Measurements from ENCODE around the gene EVPL.
A peak's percentile ranks its signal among the peaks of the same experiment; 100 is the strongest.

EVPL gene

GRCh38 chr17:76017481-76018339 is 9.4 kb downstream of the EVPL start:
- DNase-seq (ENCODE audit: low spot score), result no peak

DNA sequence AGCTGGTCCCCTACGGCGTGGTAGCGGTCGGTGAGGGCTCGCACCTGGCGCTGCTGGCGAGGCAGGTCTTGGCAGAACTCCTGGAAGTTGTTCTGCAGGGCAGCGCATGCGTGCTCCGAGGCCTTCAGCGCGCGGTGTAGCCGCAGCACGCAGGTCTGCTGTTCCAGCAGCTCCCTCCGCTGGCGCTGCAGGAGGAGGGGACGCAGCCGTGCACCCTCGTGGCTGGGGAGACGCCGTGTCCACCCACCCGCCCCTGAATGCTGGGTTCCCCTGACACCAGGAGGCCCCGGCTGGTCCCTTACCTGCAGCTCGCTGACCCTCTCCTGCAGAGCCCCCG is 12.2 kb downstream of the EVPL start:
- peak; percentile 51 for DNase-seq (ENCODE audit: low spot score)

DNA sequence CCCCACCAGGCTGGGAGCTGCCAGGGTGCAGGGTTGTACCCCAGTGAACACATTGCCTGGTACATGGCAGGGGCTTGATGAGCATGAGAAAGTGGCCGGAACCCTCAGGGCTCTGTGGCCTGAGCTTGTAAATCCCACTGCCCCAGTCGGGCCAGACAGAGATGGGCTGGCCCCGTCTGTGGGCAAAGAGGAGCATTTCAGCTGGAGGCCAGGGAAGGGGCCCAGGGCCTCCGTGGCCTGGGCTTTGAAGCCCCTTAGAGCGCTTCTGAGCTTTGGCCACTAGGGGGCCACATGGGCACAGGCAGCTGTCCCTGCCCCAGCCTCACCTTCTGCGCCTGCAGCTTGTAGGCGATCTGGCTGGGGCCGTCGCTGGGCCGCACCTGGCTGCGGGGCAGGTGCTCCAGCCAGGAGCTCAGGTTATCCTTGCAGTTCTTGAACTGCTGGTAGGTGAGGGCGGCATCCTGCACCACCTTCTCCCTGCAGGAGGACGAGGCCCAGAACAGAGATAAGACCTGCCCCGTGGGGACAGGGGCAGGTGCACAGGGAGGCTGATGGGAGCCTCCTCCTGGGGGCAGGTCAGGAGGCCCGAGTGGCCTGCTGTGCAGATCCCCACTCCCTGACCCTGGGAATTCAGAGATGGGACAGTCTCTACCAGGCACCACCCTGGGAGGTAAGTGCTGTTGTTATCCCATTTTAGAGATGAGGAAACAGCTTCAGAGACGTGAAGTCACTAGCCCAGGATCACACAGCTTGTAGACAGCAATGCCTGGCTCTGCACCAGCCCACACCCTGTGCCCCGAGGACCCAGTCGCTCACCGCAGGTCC is 12.8 kb downstream of the EVPL start:
- peak; percentile 91 for DNase-seq (ENCODE audit: low spot score)

DNA sequence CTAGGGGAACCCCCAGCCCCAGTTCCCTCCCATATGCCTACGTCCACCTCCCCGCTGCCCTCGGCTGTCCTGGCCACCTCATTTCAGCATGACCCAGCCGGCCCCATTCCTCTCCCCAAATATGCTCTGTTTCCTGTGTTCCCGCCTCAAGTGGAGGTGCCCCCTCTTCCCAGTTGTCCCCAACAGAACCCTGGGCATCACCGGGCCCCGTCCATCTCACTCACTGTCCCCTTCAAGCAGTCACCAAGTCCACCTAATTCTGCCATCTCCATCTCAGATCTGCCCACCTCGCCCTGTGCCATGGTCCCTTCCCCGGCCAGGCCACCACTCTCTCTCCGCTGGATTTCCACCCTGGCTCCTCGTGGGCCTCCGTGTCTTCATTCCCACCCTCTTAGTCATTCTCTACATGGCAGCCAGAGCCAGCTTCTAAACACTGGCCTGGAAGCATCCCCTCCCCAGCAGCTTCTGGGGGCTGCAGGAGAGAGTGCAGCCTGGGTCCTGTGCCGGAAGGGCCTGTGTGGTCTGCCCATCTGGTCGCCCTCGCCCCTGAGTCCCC is 13.7 kb downstream of the EVPL start:
- DNase-seq (ENCODE audit: low spot score), result no peak

GRCh38 chr17:76011951-76012350 is 15.2 kb downstream of the EVPL start:
- DNase-seq (ENCODE audit: low spot score), result no peak

- no peak for DNase-seq (ENCODE audit: low spot score)
Observed at GRCh38 chr17:76009969-76010661, 17.0 kb downstream of the EVPL start.

DNA sequence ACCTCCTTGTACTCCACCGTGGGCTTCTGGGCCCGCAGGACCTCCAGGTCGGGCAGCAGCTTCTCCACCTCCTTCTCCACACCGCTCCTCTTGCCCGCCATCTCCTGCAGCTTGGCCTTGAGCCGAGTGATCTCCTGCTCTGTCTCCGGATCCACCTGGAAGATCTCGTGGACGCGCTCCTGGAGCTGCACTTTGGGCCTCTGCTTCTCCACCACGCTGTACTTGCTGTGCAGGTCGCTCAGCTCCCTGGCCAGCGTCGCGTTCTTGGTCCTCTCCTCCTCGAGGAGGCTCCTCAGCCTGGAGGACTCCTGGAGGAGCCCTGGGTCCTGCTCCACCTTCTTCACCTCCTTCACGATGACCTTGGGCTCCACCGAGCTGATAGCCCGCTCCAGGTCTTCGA is 17.7 kb downstream of the EVPL start:
- DNase-seq (ENCODE audit: low spot score), result no peak

DNA sequence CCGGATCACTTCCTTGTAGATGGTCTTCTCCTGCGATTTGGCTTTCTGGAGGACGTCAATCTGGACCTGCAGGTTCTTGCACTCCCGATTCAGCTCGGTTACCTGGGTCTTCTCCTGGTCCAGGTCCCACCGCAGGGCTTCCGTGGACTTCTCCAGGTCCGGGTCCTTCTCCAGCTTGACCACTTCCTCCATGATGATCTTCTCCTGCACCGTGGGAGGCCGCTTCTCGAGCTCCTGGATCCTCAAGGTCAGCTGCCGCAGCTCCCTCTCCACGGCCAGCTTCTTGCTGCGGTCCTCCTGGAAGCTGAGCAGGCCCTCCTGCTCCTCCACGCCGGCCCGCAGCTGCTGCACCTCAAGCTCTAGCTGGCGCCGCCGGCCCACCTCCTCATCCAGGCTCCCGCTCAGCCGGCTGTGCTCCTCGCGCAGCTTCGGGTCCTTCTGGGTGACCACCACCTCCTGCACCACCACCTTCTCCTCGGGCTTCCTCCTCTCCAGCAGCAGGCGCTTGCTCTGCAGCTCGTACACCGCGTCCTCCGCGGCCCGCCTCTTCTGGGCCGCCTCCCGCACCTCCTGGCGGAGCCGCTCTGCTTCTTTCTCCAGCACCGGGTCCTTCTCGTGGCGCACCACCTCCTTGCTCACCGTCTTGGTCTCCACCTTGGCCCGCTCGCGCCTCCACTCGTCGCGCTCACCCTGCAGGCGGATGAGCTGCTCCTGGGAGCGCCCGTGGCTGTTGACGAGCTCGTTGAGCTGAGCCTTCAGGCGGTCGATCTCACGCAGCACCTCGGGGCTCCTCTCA is 18.3 kb downstream of the EVPL start:
- no peak for DNase-seq (ENCODE audit: low spot score)

GRCh38 chr17:76008208-76008607 is 18.9 kb downstream of the EVPL start:
- no peak for DNase-seq (ENCODE audit: low spot score)

DNA sequence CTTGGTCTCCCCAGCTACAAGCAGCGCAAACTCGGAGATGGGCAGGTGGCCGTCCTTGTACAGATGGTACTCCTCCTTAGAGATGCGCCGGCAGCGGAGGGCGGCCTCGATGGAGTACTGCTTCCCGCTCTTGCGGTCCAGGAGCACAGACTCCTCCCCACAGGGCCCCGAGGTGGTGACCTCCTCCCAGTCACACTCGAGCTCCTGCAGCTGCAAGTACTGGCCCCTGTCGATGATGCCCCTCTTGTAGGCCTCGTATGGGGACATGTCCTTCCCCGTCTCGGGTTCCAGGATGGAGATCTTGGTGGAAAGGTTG is 19.3 kb downstream of the EVPL start:
- no peak for DNase-seq (ENCODE audit: low spot score)

DNA sequence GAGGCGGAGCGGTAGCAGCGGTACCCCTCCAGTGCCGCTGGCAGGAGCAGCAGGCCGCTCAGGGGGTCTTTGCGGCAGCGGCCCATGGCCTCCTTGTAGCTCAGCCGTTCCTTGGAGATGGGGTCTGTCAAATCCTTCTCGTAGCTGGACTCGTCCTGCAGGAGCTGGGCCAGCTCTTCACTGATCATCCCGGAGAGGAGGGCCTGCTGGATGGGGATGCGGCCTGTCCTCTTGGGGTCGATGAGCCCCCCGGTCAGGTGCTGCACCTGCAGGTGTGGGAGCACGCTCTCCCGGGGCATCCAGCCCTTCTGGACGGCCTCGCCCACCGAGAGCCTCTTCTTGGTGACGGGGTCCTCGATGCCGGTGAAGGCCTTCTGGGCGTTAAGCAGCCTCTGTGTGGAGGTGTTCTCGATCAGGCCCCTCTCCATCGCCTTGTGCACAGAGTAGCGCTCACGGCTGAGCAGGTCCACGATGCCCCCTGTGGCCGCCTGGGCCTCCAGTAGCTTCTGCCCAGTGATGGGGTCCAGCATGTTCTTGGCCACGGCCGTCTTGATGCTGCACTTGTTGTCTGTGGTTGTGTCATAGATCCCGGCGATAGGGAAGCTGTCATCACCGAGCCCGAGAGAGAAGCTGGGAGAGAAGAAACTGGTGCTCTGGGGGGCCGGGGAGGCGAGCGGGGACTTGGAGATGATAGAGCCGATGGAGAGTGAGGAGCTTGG is 19.8 kb downstream of the EVPL start:
- DNase-seq (ENCODE audit: low spot score), result peak; percentile 47

DNA sequence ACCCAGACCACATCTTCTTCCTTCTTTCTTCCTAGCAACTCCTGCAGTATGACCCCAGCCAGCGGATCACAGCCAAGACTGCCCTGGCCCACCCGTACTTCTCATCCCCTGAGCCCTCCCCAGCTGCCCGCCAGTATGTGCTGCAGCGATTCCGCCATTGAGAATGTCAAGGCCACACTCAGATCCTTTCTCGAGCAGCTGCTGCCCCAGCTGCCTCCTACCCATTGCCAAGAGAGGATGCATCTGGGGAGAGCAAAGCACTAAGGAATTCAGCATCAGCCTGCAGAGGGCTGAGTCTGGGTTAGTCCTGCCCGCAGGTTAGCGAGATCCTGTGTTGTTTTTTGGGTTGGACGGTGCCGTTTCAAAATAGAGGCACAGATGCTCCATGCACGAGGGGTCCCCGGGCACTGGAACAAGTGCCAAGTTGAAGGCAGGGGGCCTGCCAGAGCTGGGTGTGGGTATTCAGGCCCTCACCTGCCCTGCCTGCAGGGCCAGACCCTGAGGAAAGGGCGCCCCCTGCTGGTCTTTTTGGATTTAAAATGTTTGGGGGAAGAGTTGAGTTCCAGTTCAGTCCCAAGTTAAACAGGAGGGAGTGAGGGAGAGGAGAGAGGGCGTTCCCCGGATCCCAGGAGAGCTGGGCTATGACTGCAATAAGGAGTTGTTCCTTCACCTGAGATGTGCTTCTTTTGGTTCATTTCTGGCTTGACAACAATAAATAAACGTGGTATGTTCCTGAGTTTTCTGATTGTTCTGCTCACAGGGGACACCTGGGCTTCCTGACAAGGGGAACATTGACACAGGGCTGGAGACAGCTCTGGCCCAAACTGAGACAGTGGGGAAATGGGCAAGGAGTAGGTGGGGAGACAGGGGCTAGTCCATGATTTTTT is 21.6 kb downstream of the EVPL start:
- peak; percentile 92 for DNase-seq (ENCODE audit: low spot score)

- no peak for DNase-seq (ENCODE audit: low spot score)
Observed at GRCh38 chr17:76004750-76005262, 22.3 kb downstream of the EVPL start.

GRCh38 chr17:76003915-76004314 is 23.2 kb downstream of the EVPL start:
- no peak for DNase-seq (ENCODE audit: low spot score)

GRCh38 chr17:76002100-76002499 is 25.0 kb downstream of the EVPL start:
- DNase-seq (ENCODE audit: low spot score), result peak; percentile 43

DNA sequence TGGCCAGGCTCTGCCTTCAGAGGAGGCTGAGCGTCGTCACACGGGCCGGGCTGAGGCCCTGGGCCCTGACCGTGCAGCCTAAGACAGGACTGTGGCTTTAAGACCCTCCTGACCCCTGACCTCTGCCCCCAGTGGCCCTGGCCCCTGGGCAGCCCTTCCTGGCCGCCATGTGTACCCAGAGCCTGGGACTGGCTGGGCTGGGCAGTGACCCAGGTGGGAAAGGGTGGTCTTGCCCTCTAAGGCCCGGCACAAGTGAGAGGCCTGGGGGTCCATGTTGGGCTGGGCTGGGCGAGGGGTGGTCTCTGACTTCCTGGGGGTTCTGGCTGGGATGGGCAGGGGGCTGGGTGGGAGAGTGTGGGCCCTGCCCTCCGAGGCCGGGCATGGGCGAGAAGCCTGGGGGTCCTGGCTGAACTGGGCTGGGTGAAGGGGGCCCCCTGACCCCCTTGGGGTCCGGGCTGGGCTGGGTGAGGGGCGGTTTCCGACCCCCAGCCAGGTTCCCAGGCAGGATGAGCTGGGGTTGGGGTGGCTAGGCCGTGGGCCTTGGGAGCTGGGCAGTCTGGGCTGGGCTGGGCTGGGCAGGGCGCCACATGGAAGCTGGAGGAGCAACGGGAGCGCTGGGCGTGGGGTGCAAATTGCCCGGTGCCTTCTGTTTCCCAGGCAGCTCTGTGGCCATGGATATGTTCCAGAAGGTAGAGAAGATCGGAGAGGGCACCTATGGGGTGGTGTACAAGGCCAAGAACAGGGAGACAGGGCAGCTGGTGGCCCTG is 26.2 kb downstream of the EVPL start, which contains the start of gene CDK3:
CDK3 (plus strand) TSS at position 101 of the 767 bp plus-strand sequence; CDS start at position 672, 571 bp downstream.
- peak; percentile 45 for DNase-seq (ENCODE audit: low spot score)

DNA sequence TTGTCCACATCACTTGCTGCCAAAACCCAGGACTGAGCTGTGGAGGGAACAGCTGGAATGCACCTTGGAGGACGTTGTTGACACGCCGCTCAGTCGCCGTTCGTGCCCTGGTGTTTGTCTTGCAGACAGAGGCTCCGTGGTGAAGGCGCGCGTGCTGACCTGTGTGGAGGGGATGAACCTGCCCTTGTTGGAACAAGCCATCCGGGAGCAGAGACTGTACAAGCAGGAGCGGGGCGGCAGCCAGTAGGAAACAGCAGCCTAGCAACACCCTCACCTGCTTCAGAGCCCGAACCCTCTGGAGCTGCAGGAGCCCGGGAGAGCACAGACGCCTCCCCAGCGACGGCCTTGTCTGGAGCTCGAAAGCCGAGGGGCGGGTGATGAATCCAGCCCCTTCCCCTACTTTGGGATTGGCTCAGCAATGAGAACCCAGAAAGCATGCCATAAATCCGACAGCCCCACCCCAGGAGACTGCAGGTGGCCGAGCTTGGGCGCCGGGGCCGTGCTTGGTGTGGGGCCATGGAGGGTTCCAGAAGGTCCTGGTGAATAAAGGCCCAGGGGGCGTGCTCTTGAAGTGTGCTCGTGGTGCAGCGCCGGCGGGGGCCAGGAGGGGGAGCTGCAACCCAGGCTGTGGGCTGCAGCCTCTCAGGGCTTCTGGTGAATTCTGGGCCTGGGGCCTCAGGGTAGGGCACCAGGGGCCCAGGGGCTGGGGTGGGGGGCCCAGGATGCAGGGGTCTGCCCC is 26.9 kb downstream of the EVPL start:
- peak; percentile 92 for DNase-seq (ENCODE audit: low spot score)

DNA sequence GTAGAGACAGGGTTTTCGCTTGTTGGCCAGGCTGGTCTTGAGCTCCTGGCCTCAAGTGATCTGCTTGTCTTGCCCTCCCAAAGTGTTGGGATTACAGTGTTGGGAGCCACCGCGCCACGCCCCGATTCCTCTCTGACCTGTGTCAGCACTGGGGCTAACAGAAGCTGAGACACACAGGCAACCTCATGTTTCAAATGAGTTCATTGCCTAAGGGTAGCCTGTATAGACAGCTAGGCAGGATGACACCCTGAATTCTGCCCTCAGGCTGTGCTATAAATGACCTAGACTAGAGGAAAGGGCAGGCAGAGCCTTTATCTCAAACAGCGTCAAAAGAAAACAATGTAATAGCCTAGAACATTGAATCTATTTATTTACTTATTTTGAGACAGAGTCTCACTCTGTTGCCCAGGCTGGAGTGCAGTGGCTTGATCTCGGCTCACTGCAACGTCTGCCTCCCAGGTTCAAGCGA is 28.7 kb downstream of the EVPL start:
- DNase-seq (ENCODE audit: low spot score), result no peak

Data from ecto neural progenitor cell (in vitro differentiated cells).